SK-N-MC (cell line): ENCODE data around the gene RPL18.

Experiments
- EZH2 ChIP-seq: fragments of 200-600 bp; sonication (generic); IDR thresholded peaks from one replicate; pipeline ENCODE4 v1.6.1; 2017; ENCODE audit warnings: antibody characterized with exemption
- POLR2AphosphoS5 ChIP-seq: IDR thresholded peaks from 2 replicates; pipeline ENCODE4 v1.6.1; 2012; ENCODE audit warnings: mild to moderate bottlenecking, low read depth, low read length, borderline replicate concordance

DNA sequence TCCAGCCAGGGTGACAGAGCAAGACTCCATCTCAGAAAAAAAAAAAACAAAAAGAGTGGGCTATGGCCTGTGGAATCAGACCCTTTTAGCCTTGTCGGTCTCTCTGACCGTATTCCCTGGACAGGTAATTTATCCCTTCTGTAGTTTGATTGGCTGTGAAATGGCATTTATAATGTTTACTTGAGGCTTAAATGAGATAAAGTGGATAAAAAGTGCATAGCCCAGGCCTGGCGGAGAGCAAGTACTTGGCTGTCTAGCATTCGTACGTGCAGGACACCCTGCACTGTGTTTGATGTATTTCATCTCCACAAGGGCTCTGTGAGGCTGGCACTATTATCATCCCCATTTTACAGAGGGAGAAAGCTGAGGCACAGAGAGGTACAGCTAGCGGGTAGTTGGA lies 46.8 kb upstream of the RPL18 start:
- TF ChIP-seq EZH2 (no peak), POLR2AphosphoS5 (no peak)
